Pancreas (tissue), 10 donors: ENCODE results near the gene TMEM190. TPM values are rescaled to one million over a fixed set of nuclear protein-coding genes. Genes with fewer than 3 reads are reported as not detected.
"Not testable (repeated sequence)": the region's sequence is repeated elsewhere in the genome, so short reads cannot be mapped to it uniquely, and the experiment has no call there.

ENCODE experiments used
- ATAC-seq, 4 donors: fragments of 200-7000 bp; cut with Tn5 transposase; one replicate each; pipeline versions ENCODE4 v1.8.0 to v1.9.1; 2020; ENCODE audit warnings: mild to moderate bottlenecking in 4 of 4, moderate library complexity in 4 of 4
- DNase-seq, 6 donors: peaks; one replicate each; pipeline ENCODE4 v3.0.0-alpha.2; 2020
- FAIRE-seq: peaks from 2 replicates; lab custom pipeline; 2012; peaks lifted over from hg19 to GRCh38; lab: Jason Lieb, UNC
- H3K27ac ChIP-seq, 4 donors: fragments of 200-600 bp; sonication (generic); 1 replicate in 3 of 4; 2 replicates in 1 of 4; pipeline versions ENCODE4 v1.5.0 to v1.8.0; 2020
- H3K27me3 ChIP-seq, 4 donors: fragments of 200-600 bp; one replicate each; pipeline ENCODE4 v1.8.0; 2021
- H3K36me3 ChIP-seq, 3 donors: fragments of 200-600 bp; sonication (generic) in 1 of 3; one replicate each; pipeline versions ENCODE4 v1.5.0 to v1.8.0; 2020 to 2021
- H3K4me1 ChIP-seq, 3 donors: fragments of 200-600 bp; one replicate each; pipeline ENCODE4 v1.8.0; 2021
- H3K4me3 ChIP-seq, 4 donors: fragments of 200-600 bp; sonication (generic) in 2 of 4; one replicate each; pipeline versions ENCODE4 v1.5.0 to v1.8.0; 2020 to 2021
- H3K9me3 ChIP-seq, 4 donors: fragments of 200-600 bp; one replicate each; pipeline ENCODE4 v1.8.0; 2021
- WGBS, 2 donors: extraction: QIAGEN DNeasy Blood & Tissue Kit; methylation state at CpG; one replicate each; pipeline ENCODE4 v1.1.7; 2013; 5-methylcytosine and 5-hydroxymethylcytosine counted together
- intact Hi-C, 3 donors: fragments of 100-400 bp; cut with DNase I; formaldehyde crosslinking; loops; one replicate each; pipeline versions ENCODE4 v1.11.1 to v1.14.2; 2022
- polyA plus RNA-seq, 2 donors: library from polyadenylated mRNA; stranded (reverse); fragments of 200-250 nt; gene quantifications; one replicate each; pipeline ENCODE4 v1.2.3, GENCODE V29; 2013
- total RNA-seq, 6 donors: library from RNA; stranded (reverse); fragmentation: NEBNext Ultra II Directional in 4 of 6; extraction: Animal tissue kit (Norgen Biotek cat#: 25700) in 4 of 6; gene quantifications; one replicate each; pipeline versions ENCODE4 v1.2.1 to v1.2.4, GENCODE V29; 2021 to 2023
- TF ChIP-seq, protein P1 (sequence below), 4 donors: fragments of 200-600 bp; sonication (generic) in 3 of 4; IDR thresholded peaks; one replicate each; pipeline versions ENCODE4 v1.5.0 to v1.8.0; 2021; ENCODE audit warnings: antibody characterized with exemption in 4 of 4
- donor health status: healthy with polysubstance abuse.
- donor health status: DM: no; HTN: no; CAD: no; lungs with moderate emphysema.
- donor health status: DM: no; HTN: no; CAD: no.
- donor health status: control.
- donor health status: control.
- donor health status: Bipolar disorder and iron deficiency.
- donor health status: DM: yes; HTN: yes; CAD: no.
- donor health status: DM: no; HTN: no; CAD: no.
- donor health status: DM: no; HTN: no; CAD: no.
- donor health status: DM: yes; HTN: yes; CAD: no.

Gene TMEM190
- total and polyA plus RNA-seq, 8 donors = 0.45 TPM; not detected in 7

DNA sequence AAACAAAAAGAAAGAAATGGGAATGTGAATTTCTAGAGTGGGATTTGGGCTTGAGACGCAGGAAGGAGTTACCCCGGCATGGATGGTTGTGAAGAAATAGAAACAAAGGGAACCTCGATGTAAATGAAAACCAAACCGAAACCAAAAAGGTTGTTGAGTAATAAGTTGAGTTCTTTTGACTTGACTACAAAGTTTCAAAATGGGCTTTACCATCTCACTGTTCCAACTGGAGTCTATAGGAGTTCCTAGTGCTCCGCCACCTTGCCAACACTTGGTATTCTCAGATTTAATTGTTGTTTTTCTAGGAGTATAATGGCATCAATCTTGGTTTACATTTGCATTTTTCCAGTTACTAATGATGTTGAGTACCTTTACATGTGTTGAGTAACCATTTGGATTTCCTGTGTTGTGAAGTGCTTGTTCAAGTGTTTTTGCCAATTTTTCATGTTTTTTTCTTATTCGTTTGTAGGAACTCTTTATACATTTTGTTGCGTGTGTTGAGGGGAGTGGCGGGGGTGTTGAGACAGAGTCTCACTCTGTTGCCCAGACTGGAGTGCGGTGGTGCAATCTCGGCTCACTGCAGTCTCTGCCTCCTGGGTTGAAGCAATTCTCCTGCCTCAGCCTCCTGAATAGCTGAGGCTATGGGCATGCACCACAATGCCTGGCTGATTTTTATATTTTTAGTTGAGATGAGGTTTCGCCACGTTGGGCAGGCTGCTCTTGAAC, 21.7 kb downstream of the TMEM190 start:
- ATAC-seq = no peak
- WGBS, 2 donors = 83 to 88% methylated on average over 12 of the region's 12 CpGs
- FAIRE-seq = no peak

DNA sequence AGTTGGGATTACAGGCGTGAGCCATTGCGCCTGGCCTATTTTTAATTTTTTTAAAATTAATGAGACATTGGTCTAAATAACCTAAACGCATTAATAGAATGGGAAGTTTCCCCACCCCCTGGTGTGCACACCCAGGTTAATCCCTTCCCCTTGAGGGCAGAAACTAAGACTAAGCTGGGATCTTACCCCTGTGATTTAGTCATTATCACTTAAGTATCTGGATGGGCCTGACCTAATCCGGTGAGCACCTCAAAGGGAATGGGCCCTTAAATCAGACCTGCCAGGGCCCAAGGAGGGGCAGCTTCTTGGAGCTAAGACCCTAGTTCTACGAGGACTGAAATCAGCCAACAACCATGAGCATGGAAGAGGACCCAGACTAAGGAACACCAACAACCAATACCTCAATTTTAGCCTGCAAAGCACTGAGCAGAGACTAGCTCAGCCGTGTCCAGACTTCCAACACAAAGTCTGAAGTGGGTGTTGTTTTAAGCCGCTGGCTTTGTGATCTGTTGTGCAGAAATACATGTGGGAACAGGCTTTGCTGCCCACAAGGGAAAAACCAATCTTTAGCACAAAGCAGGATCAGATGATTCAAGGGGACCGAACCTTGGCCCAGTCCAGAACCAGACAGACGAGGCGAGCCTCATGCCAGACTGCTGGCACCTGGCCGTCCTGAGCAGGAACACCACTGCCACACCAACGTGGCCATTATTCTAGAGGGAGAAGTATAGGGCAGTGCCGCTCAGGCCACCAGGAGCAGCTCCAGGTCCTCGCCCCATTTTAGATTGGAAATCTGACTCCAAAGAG, 23.9 kb downstream of the TMEM190 start:
- TF ChIP-seq, protein P1, sequence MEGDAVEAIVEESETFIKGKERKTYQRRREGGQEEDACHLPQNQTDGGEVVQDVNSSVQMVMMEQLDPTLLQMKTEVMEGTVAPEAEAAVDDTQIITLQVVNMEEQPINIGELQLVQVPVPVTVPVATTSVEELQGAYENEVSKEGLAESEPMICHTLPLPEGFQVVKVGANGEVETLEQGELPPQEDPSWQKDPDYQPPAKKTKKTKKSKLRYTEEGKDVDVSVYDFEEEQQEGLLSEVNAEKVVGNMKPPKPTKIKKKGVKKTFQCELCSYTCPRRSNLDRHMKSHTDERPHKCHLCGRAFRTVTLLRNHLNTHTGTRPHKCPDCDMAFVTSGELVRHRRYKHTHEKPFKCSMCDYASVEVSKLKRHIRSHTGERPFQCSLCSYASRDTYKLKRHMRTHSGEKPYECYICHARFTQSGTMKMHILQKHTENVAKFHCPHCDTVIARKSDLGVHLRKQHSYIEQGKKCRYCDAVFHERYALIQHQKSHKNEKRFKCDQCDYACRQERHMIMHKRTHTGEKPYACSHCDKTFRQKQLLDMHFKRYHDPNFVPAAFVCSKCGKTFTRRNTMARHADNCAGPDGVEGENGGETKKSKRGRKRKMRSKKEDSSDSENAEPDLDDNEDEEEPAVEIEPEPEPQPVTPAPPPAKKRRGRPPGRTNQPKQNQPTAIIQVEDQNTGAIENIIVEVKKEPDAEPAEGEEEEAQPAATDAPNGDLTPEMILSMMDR (IDR thresholded peaks at IDR 0.05) = no peak
- intact Hi-C loops = loop anchor here in 1 of 3 donors (10.0 kb wide), 1 partner anchor 106 kb away; no protein-coding TSS in a partner anchor
- no peak for DNase-seq
- Histone ChIP-seq H3K4me3 (no peak overlapping the region), H3K9me3 (no peaks in the 10 kb centered on the region), H3K4me1 (no peaks in the 10 kb centered on the region), H3K27ac (no peak overlapping the region), H3K27me3 (no peaks in the 10 kb centered on the region), H3K36me3 (peaks cover 0 to 7% (median 0%) of the 10 kb centered on the region in 3 donors)
- ATAC-seq = no peak
- 87 to 89% methylated on average over 14 of the region's 14 CpGs for WGBS, 2 donors
- FAIRE-seq = no peak

More for the DNA sequence above, 21.7 kb downstream of the TMEM190 start:
- intact Hi-C loops = no loop called here
- TF ChIP-seq, protein P1 (IDR thresholded peaks at IDR 0.05) = no peak
- H3K27me3 ChIP-seq = no peaks in the 10 kb centered on the region
- H3K9me3 ChIP-seq = no peaks in the 10 kb centered on the region
- H3K27ac ChIP-seq = no peak overlapping the region
- no peak for DNase-seq
- peaks cover 0 to 5% (median 0%) of the 10 kb centered on the region in 3 donors for H3K36me3 ChIP-seq
- H3K4me3 ChIP-seq = no peak overlapping the region
- no peaks in the 10 kb centered on the region for H3K4me1 ChIP-seq

DNA sequence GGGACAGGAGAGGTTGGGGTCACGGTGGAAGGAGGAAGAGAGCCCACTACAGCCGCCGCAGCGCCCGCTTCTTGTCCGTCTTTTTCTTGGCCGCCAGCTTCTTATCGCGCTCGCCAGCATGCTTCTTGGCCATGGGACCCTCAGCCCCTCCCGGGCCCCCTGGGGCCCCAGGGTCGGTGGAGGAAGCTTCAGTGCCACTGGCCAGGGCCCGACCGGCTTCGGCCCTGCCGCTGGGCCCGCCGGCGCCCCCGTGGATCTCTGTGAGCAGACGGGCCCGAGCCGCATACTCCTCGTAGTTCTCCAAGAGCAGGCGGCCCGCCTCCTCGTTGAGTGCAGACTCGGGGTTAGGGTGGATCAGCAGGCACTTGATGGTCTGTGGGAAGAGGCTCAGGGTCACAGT, 24.8 kb downstream of the TMEM190 start:
- H3K36me3 ChIP-seq, H3K9me3 ChIP-seq, DNase-seq, H3K4me1 ChIP-seq, H3K27me3 ChIP-seq, H3K27ac ChIP-seq, FAIRE-seq, H3K4me3 ChIP-seq: not testable (repeated sequence)
- intact Hi-C loops = loop anchor here in 1 of 3 donors (10.0 kb wide), 1 partner anchor 107 kb away; no protein-coding TSS in a partner anchor
- WGBS, 2 donors = 88 to 93% methylated on average over 9 to 21 of the region's 28 CpGs
- ATAC-seq = peak in 1 of 4 donors; percentile 7

DNA sequence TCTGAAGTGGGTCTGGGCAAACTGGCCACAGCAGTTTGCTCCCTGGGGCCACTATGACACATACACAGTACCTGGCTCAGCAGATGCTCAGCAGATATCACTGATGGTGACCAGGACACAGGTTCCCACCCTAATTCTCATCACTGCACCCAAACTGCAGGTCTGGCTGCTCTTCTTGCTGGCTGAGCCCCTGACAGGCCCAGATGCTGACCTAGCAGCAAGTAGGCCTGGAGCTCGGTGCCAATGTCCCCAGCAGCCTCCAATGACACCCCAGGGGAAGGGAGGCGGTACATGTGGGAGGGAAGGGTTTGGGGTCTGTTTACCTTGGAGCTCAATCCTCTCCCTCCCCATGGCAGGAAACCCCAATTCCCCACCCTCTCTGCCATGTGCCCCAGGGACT, 25.9 kb downstream of the TMEM190 start:
- H3K27ac ChIP-seq = no peak overlapping the region
- H3K9me3 ChIP-seq = no peaks in the 10 kb centered on the region
- FAIRE-seq (no peak), DNase-seq (no peak), ATAC-seq (no peak)
- intact Hi-C loops = loop anchor here in 1 of 3 donors (10.0 kb wide), 1 partner anchor 108 kb away; no protein-coding TSS in a partner anchor
- no peak overlapping the region for H3K4me3 ChIP-seq
- H3K27me3 ChIP-seq = no peaks in the 10 kb centered on the region
- peaks cover 0 to 4% (median 0%) of the 10 kb centered on the region in 3 donors for H3K4me1 ChIP-seq
- H3K36me3 ChIP-seq = peaks cover 0 to 7% (median 0%) of the 10 kb centered on the region in 3 donors
- WGBS, 2 donors = 93 to 94% methylated on average over 2 of the region's 2 CpGs
- TF ChIP-seq, protein P1 (IDR thresholded peaks at IDR 0.05) = no peak

DNA sequence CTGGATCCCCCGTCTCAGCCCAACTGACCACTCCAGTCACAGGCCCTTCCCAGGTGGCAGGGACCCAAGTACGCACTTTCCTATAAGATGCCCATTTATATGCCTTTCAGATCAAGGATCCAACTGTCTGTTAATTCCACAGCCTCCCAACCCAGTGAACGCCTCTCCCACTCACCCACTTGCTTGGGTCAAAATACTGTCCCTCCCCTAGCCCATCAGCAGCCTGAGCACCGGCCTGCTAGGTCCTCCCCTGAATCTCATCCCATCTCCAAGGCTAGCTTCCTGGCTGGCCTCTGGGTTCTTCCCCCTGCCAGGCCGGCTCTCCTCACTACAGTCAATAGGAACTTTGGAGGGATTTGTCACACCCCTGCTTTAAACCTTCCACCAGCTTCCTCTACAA, 29.0 kb downstream of the TMEM190 start:
- Histone ChIP-seq H3K9me3 (no peaks in the 10 kb centered on the region), H3K36me3 (peaks cover 0 to 7% (median 0%) of the 10 kb centered on the region in 3 donors), H3K27ac (no peak overlapping the region), H3K4me3 (no peak overlapping the region), H3K27me3 (no peaks in the 10 kb centered on the region), H3K4me1 (peaks cover 0 to 4% (median 0%) of the 10 kb centered on the region in 3 donors)
- FAIRE-seq (no peak), DNase-seq (no peak), ATAC-seq (no peak)
- intact Hi-C loops = loop anchor here in 1 of 3 donors (10.0 kb wide), 1 partner anchor 111 kb away; no protein-coding TSS in a partner anchor
- 89 to 93% methylated on average over 5 of the region's 5 CpGs for WGBS, 2 donors
- TF ChIP-seq, protein P1 (IDR thresholded peaks at IDR 0.05) = no peak
